Stimulated activated naive CD8-positive, alpha-beta T cell treated with anti-CD3 and anti-CD28 coated beads, Interleukin-15, Interleukin-2, amounts not matched to agents 100 ng/mL and 50 ng/mL, for 24 hours (primary cell): ENCODE results near the gene THEMIS.
A peak's percentile ranks its signal among the peaks of the same experiment; 100 is the strongest.
"Not testable (repeated sequence)": the region's sequence is repeated elsewhere in the genome, so short reads cannot be mapped to it uniquely, and the experiment has no call there.

Experiments
- H3K27ac Mint-ChIP-seq: one replicate; pipeline ENCODE4 v1.8.0; 2021; ENCODE audit warnings: mild to moderate bottlenecking, mixed read lengths
- H3K27me3 Mint-ChIP-seq: one replicate; pipeline ENCODE4 v1.8.0; 2021; ENCODE audit warnings: mixed read lengths
- H3K36me3 Mint-ChIP-seq: one replicate; pipeline ENCODE4 v1.8.0; 2021; ENCODE audit warnings: low read depth, mixed read lengths
- H3K4me1 Mint-ChIP-seq: one replicate; pipeline ENCODE4 v1.8.0; 2021; ENCODE audit warnings: low read depth, mixed read lengths
- H3K4me3 Mint-ChIP-seq: one replicate; pipeline ENCODE4 v1.8.0; 2021; ENCODE audit warnings: mild to moderate bottlenecking, mixed read lengths
- H3K9me3 Mint-ChIP-seq: one replicate; pipeline ENCODE4 v1.8.0; 2021; ENCODE audit warnings: mixed read lengths

THEMIS gene

DNA sequence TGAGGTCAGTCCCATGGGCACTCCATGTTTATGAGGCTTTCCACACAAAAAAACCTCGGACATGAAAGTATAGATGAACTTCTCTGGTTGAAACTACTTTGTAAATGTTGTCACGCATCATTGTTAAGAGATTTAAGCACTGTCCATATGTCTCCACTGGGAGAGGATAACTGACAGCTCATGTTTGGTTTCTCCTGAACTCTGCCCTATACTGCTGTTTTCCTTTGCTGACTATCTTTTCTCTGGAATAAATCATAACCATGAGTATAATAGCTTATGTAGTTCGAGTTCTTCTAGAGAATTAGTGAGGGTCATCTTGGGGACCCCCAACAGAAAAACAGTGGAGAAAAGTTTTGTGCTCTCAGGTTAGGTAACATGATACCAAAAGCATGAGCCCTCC lies 14.3 kb downstream of the THEMIS start:
- Mint-ChIP-seq H3K27me3 (no peaks in the 10 kb centered on the region), H3K27ac (no peak overlapping the region), H3K36me3 (peaks cover 37% of the 10 kb centered on the region), H3K4me3 (no peak overlapping the region), H3K4me1 (peaks cover 84% of the 10 kb centered on the region), H3K9me3 (peaks cover 10% of the 10 kb centered on the region)

DNA sequence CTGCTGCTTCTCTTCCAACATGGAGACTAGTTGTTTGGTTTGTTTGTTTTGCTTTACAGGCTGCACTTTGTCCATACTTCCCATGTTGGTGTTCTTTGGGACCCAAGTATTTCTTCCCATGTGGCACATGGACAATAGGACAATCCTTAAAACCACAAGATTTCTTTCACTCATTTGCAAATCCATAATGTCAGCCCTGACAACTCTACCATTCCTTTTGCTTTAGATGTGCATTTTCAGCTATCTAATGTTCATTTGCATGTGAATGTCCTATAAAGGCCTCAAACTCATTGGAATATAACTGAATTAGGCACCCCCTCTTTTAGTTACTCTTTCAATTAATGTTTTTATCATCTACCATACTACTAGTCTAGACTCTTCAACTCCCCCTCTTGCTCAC lies 16.7 kb downstream of the THEMIS start:
- H3K27ac Mint-ChIP-seq = peak overlapping the region; percentile 57
- H3K27me3 Mint-ChIP-seq = no peaks in the 10 kb centered on the region
- H3K9me3 Mint-ChIP-seq = peaks cover 10% of the 10 kb centered on the region
- peak overlapping the region; percentile 16 for H3K4me3 Mint-ChIP-seq
- peaks cover 26% of the 10 kb centered on the region for H3K36me3 Mint-ChIP-seq
- peaks cover 91% of the 10 kb centered on the region for H3K4me1 Mint-ChIP-seq

DNA sequence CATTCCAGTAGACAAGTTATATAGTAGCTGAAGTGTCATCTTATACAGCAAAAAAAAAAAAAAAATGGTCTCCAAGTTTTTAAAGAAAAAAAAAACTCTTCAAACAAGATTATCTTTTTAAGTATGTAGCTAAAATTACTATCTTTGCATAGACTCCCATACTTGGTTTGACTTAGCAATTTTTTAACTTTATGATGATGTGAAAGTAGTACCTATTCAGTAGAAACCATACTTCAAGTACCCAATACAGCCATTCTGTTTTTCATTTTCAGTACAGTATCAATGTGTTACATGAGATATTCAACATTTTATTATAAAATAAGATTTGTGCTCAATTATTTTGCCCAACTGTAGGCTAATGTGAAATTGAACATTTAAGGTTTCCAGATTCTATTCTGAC lies 18.9 kb downstream of the THEMIS start:
- not testable (repeated sequence) for H3K4me3 Mint-ChIP-seq, H3K9me3 Mint-ChIP-seq, H3K27ac Mint-ChIP-seq, H3K27me3 Mint-ChIP-seq
- Mint-ChIP-seq H3K4me1 (peaks cover 99% of the 10 kb centered on the region), H3K36me3 (peaks cover 20% of the 10 kb centered on the region)

DNA sequence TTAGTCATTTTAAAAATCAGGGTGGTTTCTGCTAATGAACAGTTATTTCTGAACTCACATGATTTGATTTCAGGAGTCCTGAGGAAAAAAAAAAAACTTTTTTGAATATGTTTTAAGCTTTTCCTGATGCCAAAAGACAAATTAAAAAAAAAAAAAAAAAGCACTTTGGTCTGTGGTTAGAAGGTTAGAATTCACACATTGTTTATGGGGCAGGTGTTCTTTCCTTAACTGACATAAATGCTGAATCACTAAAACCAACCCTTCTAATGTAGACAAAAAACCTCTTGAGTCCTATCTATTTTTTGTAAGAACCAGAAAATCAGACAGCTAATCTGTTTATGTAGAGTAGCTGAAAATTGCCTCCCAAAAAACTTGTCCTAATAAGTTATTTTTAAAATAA lies 20.4 kb downstream of the THEMIS start:
- Mint-ChIP-seq H3K4me3 (peak overlapping the region; percentile 77), H3K4me1 (peaks cover 96% of the 10 kb centered on the region)

DNA sequence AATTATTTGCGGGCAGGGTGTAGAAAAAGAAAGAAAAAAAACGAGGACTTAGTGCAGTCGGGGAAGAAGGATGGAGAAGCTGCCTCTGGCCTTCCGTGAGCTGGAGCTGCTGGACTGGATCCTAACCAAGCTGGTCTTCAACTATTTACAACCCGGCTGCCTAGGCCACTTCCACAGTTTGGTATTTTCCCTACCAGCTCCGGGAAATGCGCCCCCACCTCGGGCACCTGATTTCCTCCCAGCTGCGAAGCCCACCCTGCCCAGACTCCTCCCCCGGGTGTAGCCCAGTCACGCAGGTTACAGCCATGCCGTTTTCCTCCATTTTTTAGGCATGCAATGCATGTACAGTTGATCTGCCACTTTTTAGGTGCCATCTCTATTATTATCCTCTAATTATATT lies 21.2 kb downstream of the THEMIS start:
- Mint-ChIP-seq H3K4me1 (peaks cover 94% of the 10 kb centered on the region), H3K9me3 (no peaks in the 10 kb centered on the region), H3K36me3 (peaks cover 7% of the 10 kb centered on the region), H3K4me3 (peak overlapping the region; percentile 77), H3K27me3 (no peaks in the 10 kb centered on the region), H3K27ac (peak overlapping the region; percentile 91)

More for the DNA sequence above, 20.4 kb downstream of the THEMIS start:
- H3K27me3 Mint-ChIP-seq = no peaks in the 10 kb centered on the region
- peaks cover 9% of the 10 kb centered on the region for H3K36me3 Mint-ChIP-seq
- H3K27ac Mint-ChIP-seq = peak overlapping the region; percentile 91
- H3K9me3 Mint-ChIP-seq = no peaks in the 10 kb centered on the region

DNA sequence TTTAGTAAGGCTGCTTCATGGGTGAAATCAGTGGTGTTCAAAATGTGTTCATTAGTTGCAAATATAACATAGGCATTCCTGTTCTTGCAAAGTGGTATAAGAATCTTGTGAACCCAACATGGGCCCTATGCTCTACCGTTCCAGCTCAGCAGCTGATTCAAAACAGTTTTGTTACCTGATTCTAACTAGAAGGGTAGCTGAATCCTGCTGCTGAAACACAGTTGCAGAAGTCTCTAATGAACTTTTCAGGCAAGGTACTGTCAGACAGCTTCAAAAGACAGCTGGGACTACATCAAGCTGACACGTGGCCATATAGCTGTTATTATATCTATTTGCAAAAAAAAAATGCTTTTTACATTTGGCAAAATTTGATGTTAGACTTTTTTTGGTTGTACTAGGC lies 22.7 kb downstream of the THEMIS start:
- H3K4me3 Mint-ChIP-seq = peak overlapping the region; percentile 72
- H3K4me1 Mint-ChIP-seq = peaks cover 78% of the 10 kb centered on the region
- H3K27me3 Mint-ChIP-seq = no peaks in the 10 kb centered on the region
- H3K36me3 Mint-ChIP-seq = peaks cover 7% of the 10 kb centered on the region
- H3K27ac Mint-ChIP-seq = peak overlapping the region; percentile 81
- H3K9me3 Mint-ChIP-seq = peaks cover 2% of the 10 kb centered on the region

DNA sequence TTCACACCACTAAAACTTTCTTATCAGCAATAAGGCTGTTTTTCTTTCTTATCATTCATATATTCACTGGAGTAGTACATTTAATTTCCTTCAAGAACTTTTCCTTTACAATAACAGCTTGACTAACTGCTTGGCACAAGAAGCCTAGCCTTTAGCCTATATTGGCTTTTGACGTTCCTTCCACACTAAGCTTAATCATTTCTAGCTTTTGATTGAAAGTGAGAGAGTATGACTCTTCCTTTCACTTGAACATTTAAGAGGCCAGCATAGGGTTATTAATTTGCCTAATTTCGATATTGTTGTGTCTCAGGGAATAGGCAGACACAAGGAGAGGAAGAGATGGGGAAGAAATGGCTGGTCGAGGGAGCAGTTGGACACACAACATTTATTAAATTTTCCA lies 23.6 kb downstream of the THEMIS start:
- H3K4me1 Mint-ChIP-seq = peaks cover 70% of the 10 kb centered on the region

DNA sequence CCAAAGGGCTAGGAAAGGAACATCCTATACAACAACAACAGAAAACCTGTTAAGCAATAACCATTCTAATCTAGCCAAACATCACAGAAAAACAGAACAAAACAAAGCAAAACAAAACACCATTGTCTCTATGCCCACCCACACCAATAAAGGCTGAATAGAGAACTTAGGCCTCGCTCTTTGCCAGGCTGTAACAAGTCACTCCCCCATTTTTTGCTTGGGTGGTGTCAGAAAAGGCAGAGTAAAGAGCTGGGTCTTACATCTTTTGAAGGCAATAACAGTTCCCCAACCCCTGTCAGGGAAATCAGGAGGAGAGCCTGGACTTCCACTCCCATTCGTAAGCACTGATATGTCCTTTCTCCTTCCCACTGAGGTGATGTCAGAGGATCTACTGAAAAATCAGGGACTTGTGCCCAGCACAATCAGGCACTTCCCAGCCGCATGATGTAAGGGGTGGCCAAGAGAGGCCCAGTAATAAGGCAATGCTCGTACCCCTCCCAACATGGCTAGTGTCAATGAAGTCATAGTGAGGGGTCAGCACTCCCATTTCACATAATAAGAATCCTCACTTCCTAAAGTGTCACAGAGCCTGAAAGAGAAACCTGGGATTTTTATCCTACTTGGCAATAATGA lies 31.0 kb downstream of the THEMIS start:
- Mint-ChIP-seq H3K27me3 (no peaks in the 10 kb centered on the region), H3K4me3 (peak overlapping the region; percentile 74), H3K4me1 (peaks cover 58% of the 10 kb centered on the region), H3K36me3 (peaks cover 15% of the 10 kb centered on the region), H3K9me3 (peaks cover 5% of the 10 kb centered on the region), H3K27ac (peak overlapping the region; percentile 87)

More for the DNA sequence above, 23.6 kb downstream of the THEMIS start:
- H3K36me3 Mint-ChIP-seq = peaks cover 15% of the 10 kb centered on the region
- H3K27me3 Mint-ChIP-seq = no peaks in the 10 kb centered on the region
- peak overlapping the region; percentile 72 for H3K4me3 Mint-ChIP-seq
- H3K9me3 Mint-ChIP-seq = peaks cover 5% of the 10 kb centered on the region
- peak overlapping the region; percentile 81 for H3K27ac Mint-ChIP-seq

DNA sequence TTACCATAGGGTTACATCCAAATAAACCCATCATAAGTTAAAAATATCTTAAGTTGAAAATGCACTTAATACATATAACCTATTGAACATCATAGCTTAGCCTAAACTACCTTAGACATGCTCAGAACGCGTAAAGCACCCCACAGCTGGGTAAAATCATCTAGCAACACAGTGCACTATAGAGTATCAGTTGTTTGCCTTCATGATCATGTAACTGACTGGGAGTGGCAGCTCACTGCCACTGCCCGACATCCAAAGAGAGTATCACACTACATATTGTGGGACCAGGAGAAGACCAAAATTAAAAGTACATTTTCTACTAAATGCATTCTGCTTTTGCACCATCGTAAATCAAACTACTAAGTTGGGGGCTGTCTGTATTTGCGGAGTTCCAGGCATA lies 31.7 kb downstream of the THEMIS start:
- Mint-ChIP-seq H3K4me1 (peaks cover 65% of the 10 kb centered on the region), H3K4me3 (peak overlapping the region; percentile 74), H3K9me3 (peaks cover 5% of the 10 kb centered on the region), H3K36me3 (peaks cover 15% of the 10 kb centered on the region), H3K27me3 (no peaks in the 10 kb centered on the region), H3K27ac (peak overlapping the region; percentile 87)

DNA sequence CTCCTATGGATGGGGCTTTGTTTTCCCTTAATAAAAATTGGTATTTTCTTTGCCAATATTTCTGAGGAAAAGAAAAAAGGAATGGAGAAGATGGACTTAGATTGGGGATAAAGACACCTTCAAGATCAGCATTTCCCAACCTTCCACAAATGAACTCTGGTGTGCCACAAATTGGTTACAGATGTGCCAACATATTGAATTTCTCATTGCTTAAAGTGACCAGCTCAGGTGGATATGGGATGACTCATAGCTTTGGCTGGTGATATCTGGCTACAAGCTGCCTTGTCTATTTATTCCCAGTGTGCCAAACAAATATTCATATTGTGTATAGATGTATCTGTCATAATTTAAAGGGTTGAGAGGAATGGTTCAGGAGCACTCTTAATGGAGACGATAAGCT lies 32.5 kb downstream of the THEMIS start:
- Mint-ChIP-seq H3K27me3 (no peaks in the 10 kb centered on the region), H3K4me1 (peaks cover 73% of the 10 kb centered on the region), H3K4me3 (peak overlapping the region; percentile 15), H3K36me3 (peaks cover 10% of the 10 kb centered on the region), H3K27ac (peak overlapping the region; percentile 73), H3K9me3 (peaks cover 5% of the 10 kb centered on the region)

DNA sequence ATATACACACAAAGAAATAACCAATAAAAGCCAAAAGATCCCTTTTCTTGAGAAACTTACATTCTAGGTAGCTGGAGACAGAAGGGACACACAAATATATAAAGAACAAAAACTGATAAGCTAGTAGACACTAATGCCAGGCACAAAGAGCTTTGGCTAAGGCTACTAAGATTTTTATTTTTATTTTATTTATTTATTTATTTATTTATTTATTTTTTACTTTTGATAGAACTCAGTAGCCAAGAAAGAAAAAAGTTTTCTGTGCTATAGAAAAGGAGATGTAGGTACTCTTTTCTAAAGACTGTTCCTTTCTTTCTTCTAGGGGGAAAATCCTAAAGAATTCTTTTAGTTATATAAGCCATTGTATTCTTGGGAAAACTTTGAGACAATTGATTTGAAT lies 34.1 kb downstream of the THEMIS start:
- no peaks in the 10 kb centered on the region for H3K27me3 Mint-ChIP-seq
- H3K9me3 Mint-ChIP-seq = no peaks in the 10 kb centered on the region
- peaks cover 76% of the 10 kb centered on the region for H3K4me1 Mint-ChIP-seq
- peak overlapping the region; percentile 66 for H3K4me3 Mint-ChIP-seq
- no peaks in the 10 kb centered on the region for H3K36me3 Mint-ChIP-seq
- peak overlapping the region; percentile 70 for H3K27ac Mint-ChIP-seq

DNA sequence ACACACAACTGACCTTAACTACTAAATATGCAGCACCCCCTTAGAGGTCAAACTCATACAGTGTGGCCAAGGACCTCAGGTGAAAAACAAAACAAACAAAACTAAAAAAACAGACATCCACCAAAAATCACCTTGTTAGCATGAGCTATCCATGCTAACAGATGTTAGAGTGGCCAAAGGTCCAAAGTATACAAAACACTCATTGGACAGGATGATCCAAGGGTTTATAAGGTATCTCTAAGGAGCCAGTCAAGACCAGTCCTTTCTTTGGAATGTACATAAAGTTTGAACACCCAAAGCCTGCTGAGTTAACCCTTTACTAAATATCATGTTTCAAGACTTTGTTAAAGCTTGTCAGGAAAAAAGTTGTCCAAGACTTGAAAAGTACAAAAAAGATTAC lies 35.8 kb downstream of the THEMIS start:
- Mint-ChIP-seq H3K9me3 (no peaks in the 10 kb centered on the region), H3K27me3 (no peaks in the 10 kb centered on the region), H3K27ac (peak overlapping the region; percentile 33), H3K4me3 (no peak overlapping the region), H3K36me3 (no peaks in the 10 kb centered on the region), H3K4me1 (peaks cover 64% of the 10 kb centered on the region)

DNA sequence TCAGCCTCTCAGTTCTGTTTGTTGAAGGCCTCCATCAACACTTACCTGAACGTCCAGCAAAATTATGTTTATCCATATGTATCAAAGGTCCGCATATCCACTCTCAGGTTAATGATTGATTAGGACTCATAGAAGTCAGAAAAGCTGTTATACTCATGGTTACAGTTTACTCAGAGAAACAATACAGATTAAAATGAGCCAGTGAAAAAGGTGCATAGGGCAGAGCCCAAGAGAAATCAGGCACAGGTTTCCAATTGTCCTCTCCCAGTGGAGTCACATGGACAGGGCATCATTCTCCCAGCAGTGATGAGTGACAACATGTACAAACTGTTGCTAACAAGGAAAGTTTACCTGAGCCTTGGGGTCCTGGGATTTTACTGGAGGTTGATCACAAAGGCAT lies 36.2 kb downstream of the THEMIS start:
- Mint-ChIP-seq H3K4me1 (peaks cover 64% of the 10 kb centered on the region), H3K27me3 (no peaks in the 10 kb centered on the region), H3K9me3 (no peaks in the 10 kb centered on the region), H3K36me3 (no peaks in the 10 kb centered on the region), H3K27ac (peak overlapping the region; percentile 33), H3K4me3 (no peak overlapping the region)

DNA sequence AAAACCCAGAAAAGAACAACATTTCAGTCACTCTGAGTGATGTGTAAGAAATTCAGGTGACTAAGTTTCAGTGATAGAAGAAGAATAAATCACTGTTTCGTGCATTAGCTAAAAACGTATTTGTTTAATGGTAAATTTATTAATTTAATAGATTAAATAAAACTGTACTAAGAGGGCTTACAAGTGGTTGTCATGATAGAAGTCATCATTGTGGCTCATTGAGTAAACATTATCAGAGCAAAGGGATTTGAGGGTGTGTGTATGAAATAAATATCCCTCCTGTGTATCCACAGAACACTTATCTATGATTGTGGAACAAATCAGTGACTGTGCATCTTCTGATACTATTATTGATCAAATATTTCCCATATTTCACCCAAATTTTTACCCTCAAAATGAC lies 40.1 kb downstream of the THEMIS start:
- Mint-ChIP-seq H3K4me3 (no peak overlapping the region), H3K27ac (no peak overlapping the region), H3K9me3 (no peaks in the 10 kb centered on the region), H3K36me3 (no peaks in the 10 kb centered on the region), H3K4me1 (peaks cover 69% of the 10 kb centered on the region), H3K27me3 (no peaks in the 10 kb centered on the region)

DNA sequence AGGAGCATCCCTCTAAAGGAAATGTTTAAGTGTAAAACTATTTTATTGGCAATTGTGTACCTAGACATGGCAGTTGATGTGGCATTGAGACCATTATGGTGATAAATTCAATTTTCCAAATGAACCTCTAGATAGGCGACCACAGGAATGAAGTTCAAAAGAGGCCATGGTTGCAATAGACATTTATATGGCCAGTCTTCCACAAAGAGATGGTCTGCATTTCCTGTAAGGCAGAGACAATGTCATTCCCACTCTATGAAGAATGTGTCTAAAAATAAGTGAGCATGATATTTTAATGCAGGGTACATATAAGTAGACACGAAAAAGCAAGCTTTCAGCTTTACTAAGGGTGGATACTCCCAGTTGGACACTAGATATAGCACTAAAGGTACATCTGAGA lies 40.9 kb downstream of the THEMIS start:
- peak overlapping the region; percentile 27 for H3K27ac Mint-ChIP-seq
- no peaks in the 10 kb centered on the region for H3K36me3 Mint-ChIP-seq
- no peaks in the 10 kb centered on the region for H3K9me3 Mint-ChIP-seq
- peaks cover 71% of the 10 kb centered on the region for H3K4me1 Mint-ChIP-seq
- H3K27me3 Mint-ChIP-seq = no peaks in the 10 kb centered on the region
- no peak overlapping the region for H3K4me3 Mint-ChIP-seq

DNA sequence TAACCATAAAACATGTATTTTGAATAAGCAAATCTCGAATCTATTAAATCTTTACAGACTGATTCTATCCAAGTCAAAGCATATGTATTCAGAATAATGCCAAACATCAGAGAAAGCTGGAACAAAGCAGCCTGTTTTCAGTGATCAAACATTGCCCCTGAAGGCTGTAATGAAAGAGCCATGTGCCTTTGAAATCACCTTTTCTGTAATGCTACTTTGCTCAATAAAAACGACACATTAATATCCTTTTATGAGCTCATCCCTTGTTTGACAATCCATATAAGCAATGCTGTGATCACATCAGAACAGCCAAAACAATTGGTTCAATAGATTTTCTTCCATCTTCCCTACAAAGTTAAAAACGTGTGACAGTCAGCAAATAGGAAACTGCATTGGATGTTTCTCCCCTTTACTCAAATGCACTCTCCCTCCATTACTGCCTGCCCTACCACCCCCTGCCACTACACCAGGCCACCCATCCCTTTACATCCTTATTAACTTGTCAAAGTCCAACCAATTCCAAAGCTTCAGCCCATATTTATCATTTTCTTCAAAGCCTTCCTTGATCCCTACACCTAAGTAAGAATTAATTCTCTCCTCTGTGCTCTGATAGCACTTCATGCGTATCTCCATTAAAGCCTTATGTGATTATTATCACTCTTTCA lies 42.0 kb downstream of the THEMIS start:
- Mint-ChIP-seq H3K27me3 (no peaks in the 10 kb centered on the region), H3K27ac (peak overlapping the region; percentile 78), H3K9me3 (no peaks in the 10 kb centered on the region), H3K36me3 (no peaks in the 10 kb centered on the region), H3K4me1 (peaks cover 67% of the 10 kb centered on the region), H3K4me3 (peak overlapping the region; percentile 27)
